PC-3 (cell line): ENCODE results near the gene ARHGEF37. TPM values are rescaled to one million over a fixed set of nuclear protein-coding genes. Genes with fewer than 3 reads are reported as not detected.

Experiments used
- ATAC-seq: fragments of 200-7000 bp; cut with Tn5 transposase; 2 replicates; pipeline ENCODE4 v1.9.1; 2020; ENCODE audit warnings: mild to moderate bottlenecking, moderate library complexity
- BruUV-seq: library from RNA; stranded (reverse); fragments of 400-500 nt; replicated peaks from 2 replicates; lab custom pipeline; 2021; lab: Mats Ljungman, UMichigan
- CTCF ChIA-PET: fragments of 300-600 bp; sonication (Branson Sonifier 250); formaldehyde crosslinking; loops from one replicate; lab custom pipeline; 2022; ENCODE audit warnings: antibody characterized with exemption; lab: Charles Lee
- POLR2A ChIA-PET: fragments of 300-600 bp; sonication (Branson Sonifier 250); formaldehyde crosslinking; loops from one replicate; lab custom pipeline; 2022; ENCODE audit warnings: antibody characterized with exemption; ENCODE audit not compliant: unreplicated experiment; lab: Charles Lee
- DNase-seq: peaks from one replicate; pipeline ENCODE4 v3.0.0-alpha.2; 2015
- H2AFZ ChIP-seq: fragments of 300-600 bp; sonication (generic); 2 replicates; pipeline ENCODE4 v1.6.0; 2016; ENCODE audit warnings: antibody characterized with exemption, low read length
- H3F3A ChIP-seq: fragments of 300-600 bp; sonication (generic); one replicate; pipeline ENCODE4 v1.6.0; 2017; ENCODE audit warnings: antibody characterized with exemption, low read length, control low read depth, mild to moderate bottlenecking; ENCODE audit not compliant: unreplicated experiment
- H3K27ac ChIP-seq: fragments of 300-600 bp; sonication (generic); 2 replicates; pipeline ENCODE4 v1.5.1; 2016; ENCODE audit warnings: mild to moderate bottlenecking, low read length
- H3K27me3 ChIP-seq: fragments of 300-600 bp; sonication (generic); 2 replicates; pipeline ENCODE4 v1.6.1; 2016; ENCODE audit warnings: low read length, mixed read lengths
- H3K36me3 ChIP-seq: fragments of 300-600 bp; sonication (generic); 2 replicates; pipeline ENCODE4 v1.6.1; 2016; ENCODE audit warnings: low read depth, mixed run types, low read length, mixed read lengths
- H3K4me1 ChIP-seq: fragments of 300-600 bp; sonication (generic); 2 replicates; pipeline ENCODE4 v1.5.1; 2016; ENCODE audit warnings: low read length; ENCODE audit not compliant: insufficient read depth
- H3K4me2 ChIP-seq: fragments of 300-600 bp; sonication (generic); 2 replicates; pipeline ENCODE4 v1.6.0; 2016; ENCODE audit warnings: low read length
- H3K4me3 ChIP-seq: fragments of 300-600 bp; sonication (generic); 2 replicates; pipeline ENCODE4 v1.5.1; 2016; ENCODE audit warnings: mild to moderate bottlenecking, low read length, mixed read lengths
- H3K79me2 ChIP-seq: fragments of 300-600 bp; sonication (generic); 2 replicates; pipeline ENCODE4 v1.6.1; 2017; ENCODE audit warnings: low read length, mixed read lengths
- H3K9ac ChIP-seq: fragments of 300-600 bp; sonication (generic); 2 replicates; pipeline ENCODE4 v1.6.0; 2016; ENCODE audit warnings: mild to moderate bottlenecking, low read length
- H3K9me2 ChIP-seq: fragments of 300-600 bp; sonication (generic); replicated peaks from 2 replicates; pipeline ENCODE4 v1.6.1; 2016; ENCODE audit warnings: mixed run types, low read length, mixed read lengths
- H3K9me3 ChIP-seq: fragments of 300-600 bp; sonication (generic); 2 replicates; pipeline ENCODE4 v1.6.1; 2016; ENCODE audit warnings: low read length, mixed read lengths
- H4K20me1 ChIP-seq: fragments of 300-600 bp; sonication (generic); 2 replicates; pipeline ENCODE4 v1.6.1; 2016; ENCODE audit warnings: low read length, mixed read lengths
- CTCF ChIP-seq: fragments of 300-600 bp; sonication (generic); conservative IDR thresholded peaks from 2 replicates; pipeline ENCODE4 v1.5.1; 2017; ENCODE audit warnings: antibody characterized with exemption, low read depth, mild to moderate bottlenecking, low read length
- EZH2 ChIP-seq: fragments of 300-600 bp; sonication (generic); IDR thresholded peaks from one replicate; pipeline ENCODE4 v1.6.1; 2017; ENCODE audit warnings: antibody characterized with exemption, mild to moderate bottlenecking, low read length; ENCODE audit not compliant: unreplicated experiment
- EZH2phosphoT487 ChIP-seq: fragments of 300-600 bp; sonication (generic); IDR thresholded peaks from 2 replicates; pipeline ENCODE4 v1.6.1; 2018; ENCODE audit warnings: mild to moderate bottlenecking, antibody characterized with exemption, low read length, borderline replicate concordance
- intact Hi-C: fragments of 100-400 bp; cut with micrococcal nuclease; formaldehyde crosslinking; loops from 2 replicates; pipeline ENCODE4 v1.9.0; 2023
- total RNA-seq: library from RNA; depleted of rRNA; stranded (reverse); fragments of >200 nt; gene quantifications from 2 replicates; pipeline ENCODE4 v1.2.3, GENCODE V29; 2014

The ARHGEF37 gene
- total RNA-seq, 1 experiment from 2014 or later = 6.5 TPM

DNA sequence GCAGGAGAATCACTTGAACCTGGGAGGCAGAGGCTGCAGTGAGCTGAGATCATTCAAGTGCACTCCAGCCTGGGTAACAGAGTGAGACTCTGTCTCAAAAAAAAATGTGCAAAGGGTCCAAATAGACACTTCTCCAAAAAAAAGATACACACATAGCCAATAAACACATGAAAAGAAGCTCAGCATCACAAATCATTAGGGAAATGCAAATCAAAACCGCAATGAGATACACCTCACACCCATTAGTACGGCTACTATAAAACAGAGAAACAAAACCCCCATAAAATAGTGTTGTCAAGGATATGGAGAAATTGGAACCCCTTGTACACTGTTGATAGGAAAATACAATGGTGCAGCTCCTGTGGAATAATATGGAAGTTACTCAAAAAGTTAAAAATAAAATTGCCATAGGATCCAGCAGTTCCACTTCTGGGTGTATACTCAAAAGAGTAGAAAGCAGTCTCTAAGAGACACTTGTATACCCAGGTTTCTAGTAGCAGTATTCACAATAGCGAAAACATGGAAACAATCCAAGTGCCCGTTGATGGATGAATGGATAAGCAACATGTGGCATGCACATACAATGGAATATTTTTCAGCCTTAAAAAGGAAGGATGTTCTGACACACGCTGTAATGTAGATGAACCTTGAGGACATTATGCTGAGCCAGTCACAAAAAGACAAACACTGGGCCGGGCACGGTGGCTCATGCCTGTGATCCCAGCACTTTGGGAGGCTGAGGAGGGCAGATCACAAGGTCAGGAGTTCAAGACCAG is 91.6 kb downstream of the ARHGEF37 start:
- ChIA-PET POLR2A (no interaction called here), CTCF (no interaction called here)
- Histone ChIP-seq H3F3A (no peaks in the 10 kb centered on the region), H4K20me1 (no peaks in the 10 kb centered on the region), H3K4me2 (no peak overlapping the region), H3K9me3 (peaks cover 5% of the 10 kb centered on the region; the same call in 1 of the 2 replicates), H3K27me3 (no peaks in the 10 kb centered on the region), H3K4me3 (no peak overlapping the region), H3K9ac (no peak overlapping the region), H3K4me1 (no peaks in the 10 kb centered on the region), H3K79me2 (no peaks in the 10 kb centered on the region), H3K27ac (no peak overlapping the region), H2AFZ (no peak overlapping the region), H3K36me3 (no peaks in the 10 kb centered on the region), H3K9me2 (no peaks in the 10 kb centered on the region)
- TF ChIP-seq EZH2phosphoT487 (no peak), CTCF (no peak), EZH2 (no peak)
- intact Hi-C loops = no loop called here
- BruUV-seq = no TSS peak
- DNase-seq (no peak), ATAC-seq (no peak)

GRCh38 chr5:149674686-149675085 is 93.4 kb downstream of the ARHGEF37 start:
- H3K4me1 ChIP-seq = no peaks in the 10 kb centered on the region
- CTCF ChIA-PET = no interaction called here

More at GRCh38 chr5:149674686-149675085, 93.4 kb downstream of the ARHGEF37 start:
- H3K9ac ChIP-seq = no peak overlapping the region
- H3K27ac ChIP-seq = no peak overlapping the region
- H3F3A ChIP-seq = no peaks in the 10 kb centered on the region
- ATAC-seq (no peak), DNase-seq (no peak)
- H3K9me2 ChIP-seq = no peaks in the 10 kb centered on the region
- no peak overlapping the region for H3K4me2 ChIP-seq
- no peaks in the 10 kb centered on the region for H4K20me1 ChIP-seq
- intact Hi-C loops = no loop called here
- H2AFZ ChIP-seq = no peak overlapping the region
- H3K4me3 ChIP-seq = no peak overlapping the region
- no TSS peak for BruUV-seq
- H3K36me3 ChIP-seq = no peaks in the 10 kb centered on the region
- H3K79me2 ChIP-seq = no peaks in the 10 kb centered on the region
- H3K27me3 ChIP-seq = 0 out of 2 replicates have a peak, but pooled peaks cover 4% of the 10 kb centered on the region
- POLR2A ChIA-PET = no interaction called here
- no peaks in the 10 kb centered on the region for H3K9me3 ChIP-seq
- TF ChIP-seq CTCF = no peak
- TF ChIP-seq EZH2 = no peak
- TF ChIP-seq EZH2phosphoT487 = no peak
